H1 (cell line): ENCODE results near the gene MRC2. TPM values are rescaled to one million over a fixed set of nuclear protein-coding genes. Genes with fewer than 3 reads are reported as not detected.

Experiments
- CTBP2 ChIP-seq: IDR thresholded peaks from 2 replicates; pipeline ENCODE4 v1.7.0; 2011; ENCODE audit warnings: borderline replicate concordance, mild to moderate bottlenecking, moderate library complexity, mixed read lengths, low read length; ENCODE audit not compliant: insufficient read depth, insufficient read length
- KDM1A ChIP-seq: fragments of 200-600, 300-600 bp; sonication (generic); IDR thresholded peaks from 2 replicates; pipeline ENCODE4 v1.7.1; 2016; ENCODE audit warnings: mild to moderate bottlenecking, low read length, borderline replicate concordance
- SUZ12 ChIP-seq: fragments of 200-600 bp; sonication (generic); IDR thresholded peaks from 2 replicates; pipeline ENCODE4 v1.6.1; 2012; ENCODE audit warnings: mild to moderate bottlenecking, inconsistent platforms, low read length, moderate library complexity, mixed read lengths
- TAF7 ChIP-seq: optimal IDR thresholded peaks from 2 replicates; pipeline ENCODE3; 2011; ENCODE audit warnings: low read depth, mild to moderate bottlenecking, inconsistent platforms, low read length, moderate library complexity, borderline replicate concordance
- polyA plus RNA-seq, 7 experiments: library from polyadenylated mRNA; depleted of rRNA in 3 of 7; stranded (reverse) in 5 of 7; unstranded in 2 of 7; fragments of >200 nt in 5 of 7; fragments of 200-250 nt in 2 of 7; gene quantifications; 1 replicate in 5 of 7; 2 replicates in 1 of 7; 4 replicates in 1 of 7; pipeline versions ENCODE4 v1.2.1 to v1.2.3, GENCODE V29; 2011 to 2013; ENCODE audit warnings: missing spikeins in 2 of 7, mixed read lengths in 2 of 7
- total RNA-seq: library from RNA; stranded (reverse); fragmentation: NEBNext Ultra II Directional; extraction: Animal tissue kit (Norgen Biotek cat#: 25700); gene quantifications from 2 replicates; pipeline ENCODE4 v1.2.1, GENCODE V29; 2021
- TF ChIP-seq, protein P1 (sequence below): fragments of 300-600 bp; sonication (generic); IDR thresholded peaks from 2 replicates; pipeline ENCODE4 v1.7.1; 2012; ENCODE audit warnings: low read length, moderate library complexity, mild to moderate bottlenecking, inconsistent platforms; ENCODE audit not compliant: insufficient replicate concordance
- TF ChIP-seq, protein P2 (sequence below), 3 experiments: IDR thresholded peaks; 1 replicate in 2 of 3; 2 replicates in 1 of 3; pipeline versions ENCODE4 v1.5.1 to v1.6.1; 2011; ENCODE audit warnings: low read length in 3 of 3, mild to moderate bottlenecking in 3 of 3, inconsistent platforms in 2 of 3, low read depth in 1 of 3, moderate library complexity in 1 of 3; ENCODE audit not compliant: insufficient read depth in 1 of 3; ENCODE audit errors: control extremely low read depth in 1 of 3

MRC2 gene
- total and polyA plus RNA-seq, 2 of the 8 experiments (the other 6 are each of a cell fraction or from before 2014, with no cell fraction given), result 7.0 to 24.2 TPM

DNA sequence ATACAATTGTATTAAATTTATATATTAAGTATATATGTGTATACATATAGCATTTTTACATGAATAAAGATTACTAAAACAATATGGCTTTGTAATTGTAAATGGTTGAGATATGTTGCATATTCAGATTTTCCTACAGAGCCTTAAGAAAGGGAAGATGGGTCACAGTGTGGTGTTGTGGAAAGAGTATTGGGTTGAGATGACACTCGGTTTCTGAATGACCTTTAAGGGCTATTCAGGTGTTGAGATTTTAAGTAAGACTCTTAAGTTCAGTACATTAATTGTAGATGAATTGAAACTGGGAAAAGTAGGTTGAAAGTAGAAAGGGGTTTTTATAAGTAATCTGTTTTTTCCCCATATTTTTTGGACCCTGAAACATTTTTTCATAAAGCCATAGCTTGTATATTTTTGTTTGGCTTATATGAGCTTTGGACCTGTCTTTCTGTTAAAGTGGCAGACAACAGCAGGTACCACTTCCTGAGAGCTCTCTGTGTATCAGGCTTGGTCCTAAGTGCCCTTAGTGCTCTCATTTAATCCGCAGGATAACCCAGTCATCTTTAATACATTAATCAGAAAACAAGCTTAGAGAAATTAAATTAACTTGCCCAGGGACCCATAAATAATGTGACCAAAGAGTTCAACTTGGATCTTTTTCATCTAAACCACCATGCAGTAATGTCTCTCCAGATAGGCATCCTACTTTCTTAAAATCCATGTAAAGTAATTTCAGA is 48.5 kb upstream of the MRC2 start (continued):
- TF ChIP-seq, protein P1, sequence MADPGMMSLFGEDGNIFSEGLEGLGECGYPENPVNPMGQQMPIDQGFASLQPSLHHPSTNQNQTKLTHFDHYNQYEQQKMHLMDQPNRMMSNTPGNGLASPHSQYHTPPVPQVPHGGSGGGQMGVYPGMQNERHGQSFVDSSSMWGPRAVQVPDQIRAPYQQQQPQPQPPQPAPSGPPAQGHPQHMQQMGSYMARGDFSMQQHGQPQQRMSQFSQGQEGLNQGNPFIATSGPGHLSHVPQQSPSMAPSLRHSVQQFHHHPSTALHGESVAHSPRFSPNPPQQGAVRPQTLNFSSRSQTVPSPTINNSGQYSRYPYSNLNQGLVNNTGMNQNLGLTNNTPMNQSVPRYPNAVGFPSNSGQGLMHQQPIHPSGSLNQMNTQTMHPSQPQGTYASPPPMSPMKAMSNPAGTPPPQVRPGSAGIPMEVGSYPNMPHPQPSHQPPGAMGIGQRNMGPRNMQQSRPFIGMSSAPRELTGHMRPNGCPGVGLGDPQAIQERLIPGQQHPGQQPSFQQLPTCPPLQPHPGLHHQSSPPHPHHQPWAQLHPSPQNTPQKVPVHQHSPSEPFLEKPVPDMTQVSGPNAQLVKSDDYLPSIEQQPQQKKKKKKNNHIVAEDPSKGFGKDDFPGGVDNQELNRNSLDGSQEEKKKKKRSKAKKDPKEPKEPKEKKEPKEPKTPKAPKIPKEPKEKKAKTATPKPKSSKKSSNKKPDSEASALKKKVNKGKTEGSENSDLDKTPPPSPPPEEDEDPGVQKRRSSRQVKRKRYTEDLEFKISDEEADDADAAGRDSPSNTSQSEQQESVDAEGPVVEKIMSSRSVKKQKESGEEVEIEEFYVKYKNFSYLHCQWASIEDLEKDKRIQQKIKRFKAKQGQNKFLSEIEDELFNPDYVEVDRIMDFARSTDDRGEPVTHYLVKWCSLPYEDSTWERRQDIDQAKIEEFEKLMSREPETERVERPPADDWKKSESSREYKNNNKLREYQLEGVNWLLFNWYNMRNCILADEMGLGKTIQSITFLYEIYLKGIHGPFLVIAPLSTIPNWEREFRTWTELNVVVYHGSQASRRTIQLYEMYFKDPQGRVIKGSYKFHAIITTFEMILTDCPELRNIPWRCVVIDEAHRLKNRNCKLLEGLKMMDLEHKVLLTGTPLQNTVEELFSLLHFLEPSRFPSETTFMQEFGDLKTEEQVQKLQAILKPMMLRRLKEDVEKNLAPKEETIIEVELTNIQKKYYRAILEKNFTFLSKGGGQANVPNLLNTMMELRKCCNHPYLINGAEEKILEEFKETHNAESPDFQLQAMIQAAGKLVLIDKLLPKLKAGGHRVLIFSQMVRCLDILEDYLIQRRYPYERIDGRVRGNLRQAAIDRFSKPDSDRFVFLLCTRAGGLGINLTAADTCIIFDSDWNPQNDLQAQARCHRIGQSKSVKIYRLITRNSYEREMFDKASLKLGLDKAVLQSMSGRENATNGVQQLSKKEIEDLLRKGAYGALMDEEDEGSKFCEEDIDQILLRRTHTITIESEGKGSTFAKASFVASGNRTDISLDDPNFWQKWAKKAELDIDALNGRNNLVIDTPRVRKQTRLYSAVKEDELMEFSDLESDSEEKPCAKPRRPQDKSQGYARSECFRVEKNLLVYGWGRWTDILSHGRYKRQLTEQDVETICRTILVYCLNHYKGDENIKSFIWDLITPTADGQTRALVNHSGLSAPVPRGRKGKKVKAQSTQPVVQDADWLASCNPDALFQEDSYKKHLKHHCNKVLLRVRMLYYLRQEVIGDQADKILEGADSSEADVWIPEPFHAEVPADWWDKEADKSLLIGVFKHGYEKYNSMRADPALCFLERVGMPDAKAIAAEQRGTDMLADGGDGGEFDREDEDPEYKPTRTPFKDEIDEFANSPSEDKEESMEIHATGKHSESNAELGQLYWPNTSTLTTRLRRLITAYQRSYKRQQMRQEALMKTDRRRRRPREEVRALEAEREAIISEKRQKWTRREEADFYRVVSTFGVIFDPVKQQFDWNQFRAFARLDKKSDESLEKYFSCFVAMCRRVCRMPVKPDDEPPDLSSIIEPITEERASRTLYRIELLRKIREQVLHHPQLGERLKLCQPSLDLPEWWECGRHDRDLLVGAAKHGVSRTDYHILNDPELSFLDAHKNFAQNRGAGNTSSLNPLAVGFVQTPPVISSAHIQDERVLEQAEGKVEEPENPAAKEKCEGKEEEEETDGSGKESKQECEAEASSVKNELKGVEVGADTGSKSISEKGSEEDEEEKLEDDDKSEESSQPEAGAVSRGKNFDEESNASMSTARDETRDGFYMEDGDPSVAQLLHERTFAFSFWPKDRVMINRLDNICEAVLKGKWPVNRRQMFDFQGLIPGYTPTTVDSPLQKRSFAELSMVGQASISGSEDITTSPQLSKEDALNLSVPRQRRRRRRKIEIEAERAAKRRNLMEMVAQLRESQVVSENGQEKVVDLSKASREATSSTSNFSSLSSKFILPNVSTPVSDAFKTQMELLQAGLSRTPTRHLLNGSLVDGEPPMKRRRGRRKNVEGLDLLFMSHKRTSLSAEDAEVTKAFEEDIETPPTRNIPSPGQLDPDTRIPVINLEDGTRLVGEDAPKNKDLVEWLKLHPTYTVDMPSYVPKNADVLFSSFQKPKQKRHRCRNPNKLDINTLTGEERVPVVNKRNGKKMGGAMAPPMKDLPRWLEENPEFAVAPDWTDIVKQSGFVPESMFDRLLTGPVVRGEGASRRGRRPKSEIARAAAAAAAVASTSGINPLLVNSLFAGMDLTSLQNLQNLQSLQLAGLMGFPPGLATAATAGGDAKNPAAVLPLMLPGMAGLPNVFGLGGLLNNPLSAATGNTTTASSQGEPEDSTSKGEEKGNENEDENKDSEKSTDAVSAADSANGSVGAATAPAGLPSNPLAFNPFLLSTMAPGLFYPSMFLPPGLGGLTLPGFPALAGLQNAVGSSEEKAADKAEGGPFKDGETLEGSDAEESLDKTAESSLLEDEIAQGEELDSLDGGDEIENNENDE, result no peak
- TF ChIP-seq TAF7 (no peak), CTBP2 (no peak), KDM1A (no peak), SUZ12 (no peak)
- TF ChIP-seq, protein P2, sequence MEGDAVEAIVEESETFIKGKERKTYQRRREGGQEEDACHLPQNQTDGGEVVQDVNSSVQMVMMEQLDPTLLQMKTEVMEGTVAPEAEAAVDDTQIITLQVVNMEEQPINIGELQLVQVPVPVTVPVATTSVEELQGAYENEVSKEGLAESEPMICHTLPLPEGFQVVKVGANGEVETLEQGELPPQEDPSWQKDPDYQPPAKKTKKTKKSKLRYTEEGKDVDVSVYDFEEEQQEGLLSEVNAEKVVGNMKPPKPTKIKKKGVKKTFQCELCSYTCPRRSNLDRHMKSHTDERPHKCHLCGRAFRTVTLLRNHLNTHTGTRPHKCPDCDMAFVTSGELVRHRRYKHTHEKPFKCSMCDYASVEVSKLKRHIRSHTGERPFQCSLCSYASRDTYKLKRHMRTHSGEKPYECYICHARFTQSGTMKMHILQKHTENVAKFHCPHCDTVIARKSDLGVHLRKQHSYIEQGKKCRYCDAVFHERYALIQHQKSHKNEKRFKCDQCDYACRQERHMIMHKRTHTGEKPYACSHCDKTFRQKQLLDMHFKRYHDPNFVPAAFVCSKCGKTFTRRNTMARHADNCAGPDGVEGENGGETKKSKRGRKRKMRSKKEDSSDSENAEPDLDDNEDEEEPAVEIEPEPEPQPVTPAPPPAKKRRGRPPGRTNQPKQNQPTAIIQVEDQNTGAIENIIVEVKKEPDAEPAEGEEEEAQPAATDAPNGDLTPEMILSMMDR (IDR thresholded peaks at IDR 0.05; ENCODE audit: control extremely low read depth in 1 of 3, insufficient read depth in 1 of 3, low read depth in 1 of 3, low read length in 3 of 3), result no peak
